ENCODE measurements around the gene DUOX1.

The DUOX1 gene

GRCh38 chr15:45212493-45212892, 82.7 kb downstream of the DUOX1 start:
- TF ChIP-seq, protein P1, sequence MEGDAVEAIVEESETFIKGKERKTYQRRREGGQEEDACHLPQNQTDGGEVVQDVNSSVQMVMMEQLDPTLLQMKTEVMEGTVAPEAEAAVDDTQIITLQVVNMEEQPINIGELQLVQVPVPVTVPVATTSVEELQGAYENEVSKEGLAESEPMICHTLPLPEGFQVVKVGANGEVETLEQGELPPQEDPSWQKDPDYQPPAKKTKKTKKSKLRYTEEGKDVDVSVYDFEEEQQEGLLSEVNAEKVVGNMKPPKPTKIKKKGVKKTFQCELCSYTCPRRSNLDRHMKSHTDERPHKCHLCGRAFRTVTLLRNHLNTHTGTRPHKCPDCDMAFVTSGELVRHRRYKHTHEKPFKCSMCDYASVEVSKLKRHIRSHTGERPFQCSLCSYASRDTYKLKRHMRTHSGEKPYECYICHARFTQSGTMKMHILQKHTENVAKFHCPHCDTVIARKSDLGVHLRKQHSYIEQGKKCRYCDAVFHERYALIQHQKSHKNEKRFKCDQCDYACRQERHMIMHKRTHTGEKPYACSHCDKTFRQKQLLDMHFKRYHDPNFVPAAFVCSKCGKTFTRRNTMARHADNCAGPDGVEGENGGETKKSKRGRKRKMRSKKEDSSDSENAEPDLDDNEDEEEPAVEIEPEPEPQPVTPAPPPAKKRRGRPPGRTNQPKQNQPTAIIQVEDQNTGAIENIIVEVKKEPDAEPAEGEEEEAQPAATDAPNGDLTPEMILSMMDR (IDR thresholded peaks at IDR 0.05; ENCODE audit: low read depth, low read length, missing control alignments), result no peak

More at GRCh38 chr15:45212493-45212892, 82.7 kb downstream of the DUOX1 start:
- no peak overlapping the region for H3K4me3 ChIP-seq (replicated peaks; ENCODE audit: low read depth, low read length)
- no peak for DNase-seq (ENCODE audit: extremely low read depth, low read depth)

Measured in HFF-Myc (cell line).